Activated gamma-delta T cell treated with anti-CD3 and anti-CD28 coated beads, Interleukin-2, amount 50 U/mL, for 16 hours (primary cell): ENCODE data around the gene IFNGR1.
"Not testable (repeated sequence)": the region's sequence is repeated elsewhere in the genome, so short reads cannot be mapped to it uniquely, and the experiment has no call there.

Experiments used
- DNase-seq: peaks from one replicate; pipeline ENCODE4 v3.0.0-alpha.2; 2020; ENCODE audit warnings: low read depth

The IFNGR1 gene

DNA sequence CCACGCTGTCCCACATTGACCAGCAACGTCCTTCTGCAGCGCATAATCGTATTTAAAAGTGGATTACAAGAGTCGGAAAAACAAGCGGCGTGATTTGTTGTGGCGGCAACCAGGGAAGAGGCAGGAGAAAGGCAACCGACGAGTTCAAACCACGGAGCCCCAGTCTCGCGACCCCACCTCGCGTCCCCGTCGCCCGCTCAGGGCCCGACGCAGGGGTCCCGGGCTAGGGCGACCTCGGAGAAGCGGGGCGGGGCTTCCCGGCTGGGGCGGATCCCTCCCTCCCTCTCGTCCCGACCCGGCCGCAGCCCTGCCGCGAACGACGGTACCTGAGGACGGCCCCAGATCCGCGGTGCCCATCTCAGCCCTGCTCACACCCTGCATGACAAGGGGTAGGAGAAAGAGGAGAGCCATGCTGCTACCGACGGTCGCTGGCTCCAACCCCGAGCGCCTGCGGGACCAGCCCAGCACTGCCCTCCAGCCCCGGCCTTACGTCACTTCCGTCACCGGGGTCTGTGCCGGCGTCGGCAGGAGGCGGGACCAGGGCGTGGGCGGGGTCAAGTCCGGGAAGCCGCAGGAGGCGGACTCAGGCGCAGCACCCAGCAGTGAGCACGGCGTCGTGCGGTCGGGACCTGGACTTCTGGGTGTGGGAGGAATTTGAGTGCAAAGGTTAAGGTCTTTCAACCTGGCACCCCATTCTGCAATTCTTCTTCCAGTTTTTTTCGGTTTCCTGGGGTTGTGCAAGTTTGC lies at the start of gene IFNGR1:
TSS of gene IFNGR1 (minus strand) at position 469 of the 747 bp plus-strand sequence. CDS start at position 411, 58 bp downstream.
- DNase-seq: peak; percentile 93

DNA sequence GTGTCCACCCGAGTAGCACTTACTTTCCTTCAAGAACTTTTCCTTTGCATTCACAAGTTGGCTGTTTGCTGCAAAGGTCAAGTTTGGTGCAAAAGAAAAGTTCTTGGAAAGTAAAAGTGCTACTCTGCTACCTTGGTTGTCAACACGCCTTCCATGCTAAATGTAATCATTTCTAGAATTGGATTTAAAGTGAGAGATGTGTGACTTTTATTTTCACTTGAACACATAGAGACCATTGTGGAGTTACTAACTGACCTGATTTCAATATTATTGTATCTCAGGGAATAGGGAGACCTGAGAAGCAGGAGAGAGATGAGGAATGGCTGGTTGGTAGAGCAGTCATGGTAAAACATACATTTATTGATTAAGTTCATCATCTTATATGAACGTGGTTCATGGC lies 49.7 kb upstream of the IFNGR1 start:
- no peak for DNase-seq

DNA sequence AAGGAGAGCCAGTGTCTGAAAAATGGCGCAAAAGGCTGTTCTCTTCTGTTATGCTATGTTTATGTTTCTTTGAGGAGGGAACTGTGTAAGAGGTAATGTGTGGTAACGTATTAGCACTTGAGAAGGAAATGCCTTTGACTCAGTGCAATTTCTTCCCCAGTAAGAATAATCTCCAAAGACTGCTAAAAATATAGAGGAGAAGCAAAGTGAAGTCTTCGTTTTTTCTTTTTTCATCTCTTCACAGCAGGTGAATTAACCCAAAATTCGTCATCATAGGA lies 47.1 kb upstream of the IFNGR1 start:
- no peak for DNase-seq

DNA sequence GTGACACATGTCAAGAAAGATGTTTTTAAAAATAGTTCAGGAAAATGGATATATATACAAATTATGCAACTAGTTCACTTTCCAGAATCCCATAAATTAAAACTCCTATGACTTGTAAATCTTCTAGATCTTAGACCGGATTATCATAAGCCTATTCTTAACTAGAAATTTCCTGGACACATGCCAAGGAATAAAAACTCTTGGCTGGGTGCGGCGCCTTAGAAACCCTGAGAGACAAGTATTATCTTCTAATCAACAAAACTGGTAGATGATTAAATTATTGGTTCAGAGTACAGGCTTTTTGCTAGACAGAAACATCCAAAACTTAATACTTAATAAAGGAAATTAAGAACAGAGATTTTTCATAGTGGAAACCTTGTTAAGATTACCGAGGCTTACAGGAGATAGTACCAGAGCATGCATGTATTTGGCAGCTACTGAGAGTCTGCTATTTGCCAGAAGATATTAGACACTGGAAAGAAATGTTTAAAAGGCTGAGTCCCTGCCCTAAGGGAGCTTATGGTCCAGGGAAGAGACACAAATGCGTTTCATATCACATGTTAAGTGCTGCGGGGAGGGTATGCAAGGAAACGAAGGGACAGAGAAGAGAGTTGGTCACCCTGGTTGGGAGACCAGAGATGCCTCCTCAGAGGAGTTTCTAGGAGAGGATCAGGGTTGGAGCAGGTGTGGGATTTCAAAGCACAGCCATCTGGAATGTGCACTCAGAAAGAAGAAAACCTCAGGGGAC lies 46.5 kb upstream of the IFNGR1 start:
- DNase-seq: no peak

DNA sequence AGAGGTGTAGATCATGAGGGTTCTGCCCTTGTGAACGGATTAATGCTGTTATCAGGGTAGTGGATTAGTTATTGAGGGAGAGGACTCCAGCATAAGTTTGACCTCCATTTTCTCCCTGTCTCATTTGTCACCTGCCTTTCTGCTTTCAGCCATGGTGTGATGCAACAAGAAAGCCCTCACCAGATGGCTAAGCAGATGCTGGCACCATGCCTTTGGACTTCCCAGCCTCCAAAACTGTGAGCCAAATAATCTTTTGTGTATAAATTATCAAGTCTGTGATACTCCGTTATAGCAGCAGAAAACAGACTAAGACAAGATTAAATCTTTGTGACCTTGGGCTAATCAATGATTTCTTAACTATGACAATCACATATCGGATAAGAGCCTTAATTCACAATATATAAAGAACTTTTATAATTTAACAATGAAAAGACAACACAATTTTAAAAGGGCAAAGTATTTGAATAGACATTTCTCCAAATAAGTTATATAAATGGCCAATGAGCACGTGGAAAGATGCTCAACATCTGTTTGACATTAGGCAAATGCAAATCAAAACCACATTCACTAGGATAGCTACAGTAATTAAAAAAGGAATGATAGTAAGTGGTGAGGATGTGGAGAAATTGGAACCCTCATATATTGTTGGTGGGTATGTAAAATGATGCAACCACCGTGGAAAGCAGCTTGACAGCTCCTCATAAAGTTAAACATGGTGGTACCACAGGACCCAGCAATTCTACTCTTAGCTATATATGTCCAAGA lies 45.3 kb upstream of the IFNGR1 start:
- DNase-seq: no peak

DNA sequence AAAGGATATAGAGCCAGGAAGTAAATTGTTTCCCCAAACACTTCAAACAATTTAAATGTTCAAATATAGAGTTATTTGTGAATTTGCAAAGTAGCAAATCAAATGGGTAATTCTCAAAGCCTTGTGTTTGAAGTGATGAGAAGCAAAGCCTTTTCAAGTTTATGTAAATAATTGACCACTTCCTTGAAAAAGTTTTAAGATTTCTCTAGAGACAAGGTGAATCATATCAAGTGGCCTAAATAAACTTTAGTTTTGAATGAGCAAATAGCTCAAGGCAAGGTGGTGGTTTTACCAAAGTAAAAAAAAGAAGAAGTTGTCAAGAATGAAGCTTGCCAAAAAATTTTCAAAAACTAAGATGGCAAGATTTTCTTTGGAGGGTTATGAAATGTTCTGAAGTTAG lies 42.6 kb upstream of the IFNGR1 start:
- DNase-seq: no peak

DNA sequence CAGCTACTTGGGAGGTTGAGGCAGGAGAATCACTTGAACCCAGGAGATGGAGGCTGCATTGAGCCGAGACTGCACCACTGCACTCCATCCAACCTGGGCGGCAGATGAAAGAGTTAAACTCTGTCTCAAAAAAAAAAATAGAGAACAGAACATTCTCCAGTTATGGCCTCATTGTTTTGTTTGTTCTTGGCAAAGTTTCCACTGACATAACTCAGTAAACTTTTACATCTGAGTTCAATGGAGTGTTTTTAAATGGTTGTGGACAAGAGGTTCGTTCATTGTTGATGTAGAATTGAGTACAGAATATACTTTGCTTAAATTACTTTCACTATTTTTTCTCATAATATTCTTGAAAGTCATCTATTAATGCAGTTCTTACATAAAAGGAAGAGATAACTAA lies 42.2 kb upstream of the IFNGR1 start:
- DNase-seq: no peak

DNA sequence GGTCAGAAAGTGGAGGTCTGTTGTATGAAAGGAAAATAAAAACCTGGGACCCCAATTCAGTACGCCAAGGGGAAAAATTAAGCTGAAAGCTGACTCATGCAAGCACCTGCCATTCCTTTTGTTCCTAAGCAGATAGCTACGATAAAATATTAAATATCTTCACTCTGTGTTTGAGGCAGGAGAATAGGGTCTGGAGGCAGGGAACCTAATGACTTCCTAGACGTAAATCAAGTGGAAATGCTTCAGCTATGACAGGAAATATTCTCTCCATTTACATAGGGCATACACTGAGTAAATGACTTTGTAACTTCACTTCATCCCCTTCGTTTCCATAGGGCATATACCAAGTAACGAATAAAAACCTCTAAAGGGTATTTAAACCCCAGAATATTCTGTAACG lies 41.0 kb upstream of the IFNGR1 start:
- DNase-seq: no peak

DNA sequence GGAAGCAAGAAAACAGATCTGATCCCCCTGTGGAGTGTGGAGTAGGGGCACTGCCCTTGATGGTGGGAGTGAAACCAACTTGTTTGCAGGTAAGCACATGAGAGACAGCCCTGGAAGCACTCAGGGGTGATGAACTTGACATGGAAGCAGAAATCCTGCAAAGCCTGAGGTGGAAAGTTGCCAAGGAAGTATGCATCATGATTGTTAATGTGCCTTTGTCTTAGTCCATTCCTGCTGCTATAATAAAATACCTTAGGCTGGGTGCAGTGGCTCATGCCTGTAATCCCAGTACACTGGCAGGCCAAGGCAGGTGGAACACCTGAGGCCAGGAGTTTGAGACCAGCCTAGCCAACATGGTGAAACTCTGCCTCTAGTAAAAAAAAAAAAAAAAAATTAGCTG lies 40.2 kb upstream of the IFNGR1 start:
- no peak for DNase-seq

DNA sequence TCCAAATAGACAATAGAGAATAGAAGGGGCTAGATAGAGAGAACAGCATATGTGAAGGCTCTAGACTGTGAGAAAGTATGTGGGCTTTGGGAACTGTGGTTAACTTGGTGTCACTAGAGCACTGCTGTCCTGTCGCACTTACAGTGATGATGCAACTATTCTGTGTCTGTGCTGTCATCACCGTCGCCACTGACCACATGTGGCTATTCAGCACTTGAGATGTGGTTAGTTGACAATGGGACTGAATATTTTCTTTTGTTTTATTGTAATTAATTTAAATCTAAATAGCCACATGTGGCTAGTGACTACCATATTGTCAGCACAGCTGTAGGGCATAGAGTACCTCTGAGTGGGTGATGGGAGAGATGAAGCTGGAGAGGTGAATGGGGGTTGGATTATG lies 39.0 kb upstream of the IFNGR1 start:
- DNase-seq: no peak

DNA sequence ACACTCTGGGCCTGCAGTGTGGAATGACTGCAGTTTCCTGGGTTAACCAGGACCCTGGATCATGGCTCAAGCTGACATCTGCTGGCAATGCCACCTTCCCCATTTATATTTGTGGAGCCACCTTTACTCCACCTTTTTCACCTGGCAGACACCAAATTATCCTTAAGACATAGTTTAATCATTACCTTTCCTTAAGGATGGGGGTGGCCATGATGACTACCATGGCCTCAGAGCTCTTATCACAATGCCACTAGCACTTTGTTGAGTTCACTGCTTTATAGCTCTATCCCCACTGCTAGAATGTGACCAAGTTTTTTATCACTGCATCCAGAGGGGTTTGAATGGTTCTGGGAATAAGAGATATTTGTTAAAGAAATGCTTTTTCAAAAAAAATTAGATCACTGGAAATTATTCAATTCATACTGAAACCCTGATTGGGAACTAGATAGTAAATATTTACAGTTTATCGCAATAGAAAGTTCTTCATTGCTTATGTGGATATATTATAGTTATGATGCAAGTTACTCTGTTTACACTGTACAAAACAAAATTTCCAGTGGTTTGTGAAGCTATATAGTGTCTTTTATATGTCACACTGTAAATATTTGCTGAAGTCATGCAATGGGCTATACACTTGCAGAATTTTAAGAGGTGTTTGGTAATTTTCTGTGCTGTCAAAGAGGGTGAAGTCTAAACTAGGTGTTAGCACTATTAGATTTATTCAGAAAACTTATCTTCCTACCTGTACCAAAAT lies 37.3 kb upstream of the IFNGR1 start:
- DNase-seq: no peak

DNA sequence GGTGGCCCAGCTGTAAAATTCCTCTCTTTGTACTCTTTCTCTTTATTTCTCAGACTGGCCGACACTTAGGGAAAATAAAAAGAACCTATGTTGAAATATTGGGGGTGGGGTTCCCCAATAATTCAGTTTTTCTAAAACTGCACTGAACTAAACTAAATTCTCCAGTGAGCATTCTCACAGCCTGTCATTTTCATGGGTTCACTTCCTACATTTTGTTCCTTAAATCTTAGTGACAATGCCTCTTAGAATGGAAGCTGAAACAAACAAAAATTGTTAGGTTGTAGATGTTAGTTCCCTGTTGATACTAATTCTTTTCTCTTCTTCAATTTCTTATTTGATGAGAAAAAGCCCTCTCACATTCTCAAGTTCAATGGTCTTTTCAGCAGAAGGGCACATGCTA lies 35.8 kb upstream of the IFNGR1 start:
- no peak for DNase-seq

DNA sequence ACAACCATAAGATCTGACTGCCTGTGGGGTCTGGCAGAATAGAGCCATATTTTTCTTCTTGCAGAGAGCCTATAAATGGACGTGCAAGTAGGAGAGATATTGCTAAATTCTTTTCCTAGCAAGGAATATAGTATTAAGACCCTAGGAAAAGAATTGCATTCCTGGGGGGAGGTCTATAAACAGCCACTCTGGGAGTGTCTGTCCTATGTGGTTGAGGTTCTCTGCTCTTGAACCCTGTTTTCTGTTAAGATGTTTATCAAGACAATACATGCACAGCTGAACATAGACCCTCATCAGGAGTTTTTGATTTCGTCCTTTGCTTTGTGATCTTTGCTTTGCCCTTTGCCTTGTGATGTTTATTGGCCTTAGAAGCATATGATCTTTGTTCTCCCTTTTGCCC lies 35.2 kb upstream of the IFNGR1 start:
- DNase-seq: not testable (repeated sequence)

DNA sequence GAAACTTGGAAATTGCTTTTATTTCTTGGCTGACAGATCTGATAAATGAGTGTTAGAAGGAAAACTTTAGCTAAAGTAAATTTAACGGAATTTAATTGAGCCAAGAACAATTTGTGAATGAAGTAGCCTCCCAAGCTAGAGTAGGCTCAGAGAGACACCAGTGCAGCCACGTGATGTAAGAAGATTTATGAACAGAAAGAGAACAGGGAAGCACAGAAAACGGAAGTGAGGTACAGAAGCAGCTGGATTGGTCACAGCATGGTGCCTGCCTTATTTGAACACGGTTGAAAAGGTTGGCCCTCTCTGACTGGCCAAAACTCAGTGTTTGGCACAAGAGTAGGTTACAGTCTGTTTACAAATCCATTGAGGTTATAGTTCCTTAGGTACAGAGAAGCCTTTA lies 29.5 kb upstream of the IFNGR1 start:
- DNase-seq: no peak

DNA sequence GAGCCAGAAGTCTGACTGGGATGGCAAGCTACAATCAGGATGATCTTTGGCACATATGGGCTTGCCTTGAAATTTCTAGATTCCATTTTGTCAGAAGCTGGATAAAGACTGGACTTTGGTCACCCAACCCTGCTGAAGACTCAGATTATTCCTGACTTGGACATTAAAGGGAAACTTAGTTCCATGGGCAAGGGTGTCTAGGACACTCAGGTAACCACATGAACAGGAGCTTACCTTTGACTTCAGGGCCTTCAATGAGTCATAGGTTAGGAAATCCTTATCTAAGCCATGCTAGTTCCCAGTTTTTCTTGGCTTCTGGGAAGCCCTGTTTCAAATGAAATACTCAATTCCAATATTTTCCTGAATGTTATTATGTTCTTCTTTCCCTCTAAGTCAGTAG lies 28.5 kb upstream of the IFNGR1 start:
- no peak for DNase-seq

DNA sequence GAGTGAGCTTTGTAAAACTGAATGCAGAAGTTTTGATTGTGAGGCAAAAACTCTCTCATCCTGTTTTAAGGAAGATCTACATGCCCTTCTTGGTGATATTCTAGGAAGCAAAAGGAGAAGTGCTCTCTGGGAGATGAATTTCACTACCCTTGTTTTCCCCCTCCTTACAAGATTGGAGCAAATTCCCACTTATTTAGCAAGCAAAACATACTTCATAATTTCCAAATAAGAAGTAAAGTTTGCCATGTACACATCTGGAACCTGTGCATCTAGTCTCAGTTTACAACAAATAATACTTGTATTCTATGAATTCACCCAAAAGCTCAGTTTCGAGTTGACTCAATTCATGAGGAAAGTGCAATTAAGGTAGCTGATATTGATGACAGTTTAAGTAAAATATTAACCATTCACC lies 27.6 kb upstream of the IFNGR1 start:
- no peak for DNase-seq

DNA sequence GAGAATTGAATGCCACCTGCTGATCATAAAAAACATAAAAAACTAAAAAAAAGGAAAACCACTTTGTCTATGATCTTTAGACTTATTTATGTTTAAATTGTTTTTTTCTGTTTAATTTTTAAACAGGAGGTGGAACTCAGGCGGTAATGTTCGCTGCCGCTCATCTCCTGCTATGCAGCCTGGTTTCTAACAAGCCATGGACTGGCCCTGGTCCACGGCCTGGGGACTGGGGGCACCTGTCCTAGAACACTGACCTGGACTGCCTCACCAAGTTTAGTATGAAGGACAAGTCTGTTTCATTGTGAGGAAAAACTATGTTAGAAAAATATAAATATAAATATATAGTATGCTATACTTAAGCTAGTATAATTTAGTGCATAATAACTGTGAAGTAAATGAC lies 27.0 kb upstream of the IFNGR1 start:
- DNase-seq: no peak

DNA sequence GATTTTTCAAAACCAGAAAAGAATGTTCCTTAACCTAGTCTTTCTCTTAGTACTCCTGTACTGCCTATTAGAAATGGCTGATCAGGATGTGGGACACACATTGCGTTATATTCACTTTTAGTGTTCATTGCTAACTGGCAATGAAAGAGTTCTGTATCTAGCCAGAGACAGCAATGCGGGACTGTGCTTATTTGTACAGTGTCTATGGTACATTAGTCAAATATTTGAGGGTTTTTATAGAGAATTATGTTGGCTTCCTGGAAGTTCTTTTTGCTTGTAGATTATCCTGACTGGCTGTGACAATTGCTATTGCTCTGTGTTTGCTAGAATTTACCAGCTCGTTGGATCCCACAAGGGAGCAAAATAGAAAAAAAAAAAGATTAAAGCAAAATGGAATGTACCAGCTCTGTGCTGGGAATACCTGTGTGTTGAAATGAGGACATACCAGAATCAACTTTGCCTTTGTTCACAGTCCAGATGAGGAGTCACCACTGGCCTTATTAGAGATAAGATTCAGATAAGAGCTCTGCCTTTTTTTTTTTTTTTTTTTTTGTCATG lies 22.4 kb upstream of the IFNGR1 start:
- no peak for DNase-seq

DNA sequence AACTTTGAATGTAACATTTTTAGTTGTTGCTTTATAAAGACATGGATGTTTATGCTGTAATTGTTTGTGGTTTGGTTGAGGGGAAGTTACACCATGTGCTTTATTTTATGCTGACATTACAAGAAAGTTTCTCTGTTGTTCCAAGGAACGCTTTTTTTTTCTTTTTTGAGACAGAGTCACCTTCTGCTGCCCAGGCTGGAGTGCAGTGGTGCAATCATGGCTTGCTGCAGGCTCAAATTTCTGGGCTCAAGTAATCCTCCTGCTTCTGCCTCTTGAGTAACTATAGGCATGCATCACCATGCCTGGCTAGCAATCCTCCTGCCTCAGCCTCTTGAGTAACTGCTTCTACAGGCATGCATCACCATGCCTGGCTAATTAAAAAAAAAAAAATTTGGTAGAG lies 21.0 kb upstream of the IFNGR1 start:
- no peak for DNase-seq

DNA sequence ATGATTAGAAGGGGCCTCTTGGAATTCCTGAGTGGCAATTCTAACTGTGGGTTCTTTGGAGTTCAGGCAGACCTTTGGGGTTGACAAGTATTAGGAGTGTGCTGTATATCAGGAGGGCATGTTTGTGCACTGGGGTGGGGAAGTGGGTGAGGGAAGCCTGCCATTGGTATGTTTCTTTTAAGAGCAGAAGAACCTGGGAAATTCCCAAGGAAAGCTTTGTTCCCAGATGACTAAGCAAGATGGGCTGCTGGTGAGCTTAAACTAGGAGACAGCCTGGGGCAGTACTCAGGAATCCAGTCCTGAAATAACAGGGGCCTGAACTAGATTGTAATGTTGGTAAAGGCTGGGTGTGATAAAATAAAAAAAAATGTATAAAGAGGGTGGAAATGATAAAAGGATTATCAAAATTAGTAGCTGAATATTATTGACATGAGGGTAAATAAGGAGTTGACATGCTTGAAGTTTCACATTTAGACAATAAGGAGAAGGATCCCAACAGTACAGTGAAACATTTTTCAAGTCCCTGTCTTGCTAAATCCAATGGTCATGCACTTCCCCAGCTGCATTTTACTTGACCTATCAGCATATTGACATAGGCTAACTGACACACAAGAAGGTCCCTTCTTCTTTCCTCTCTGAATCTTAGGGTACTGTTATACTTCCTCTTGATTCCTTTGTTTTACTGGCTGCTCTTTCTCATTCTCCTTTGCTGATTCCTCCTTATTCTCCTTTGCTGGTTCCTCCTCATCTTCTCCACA lies 18.4 kb upstream of the IFNGR1 start:
- DNase-seq: no peak

DNA sequence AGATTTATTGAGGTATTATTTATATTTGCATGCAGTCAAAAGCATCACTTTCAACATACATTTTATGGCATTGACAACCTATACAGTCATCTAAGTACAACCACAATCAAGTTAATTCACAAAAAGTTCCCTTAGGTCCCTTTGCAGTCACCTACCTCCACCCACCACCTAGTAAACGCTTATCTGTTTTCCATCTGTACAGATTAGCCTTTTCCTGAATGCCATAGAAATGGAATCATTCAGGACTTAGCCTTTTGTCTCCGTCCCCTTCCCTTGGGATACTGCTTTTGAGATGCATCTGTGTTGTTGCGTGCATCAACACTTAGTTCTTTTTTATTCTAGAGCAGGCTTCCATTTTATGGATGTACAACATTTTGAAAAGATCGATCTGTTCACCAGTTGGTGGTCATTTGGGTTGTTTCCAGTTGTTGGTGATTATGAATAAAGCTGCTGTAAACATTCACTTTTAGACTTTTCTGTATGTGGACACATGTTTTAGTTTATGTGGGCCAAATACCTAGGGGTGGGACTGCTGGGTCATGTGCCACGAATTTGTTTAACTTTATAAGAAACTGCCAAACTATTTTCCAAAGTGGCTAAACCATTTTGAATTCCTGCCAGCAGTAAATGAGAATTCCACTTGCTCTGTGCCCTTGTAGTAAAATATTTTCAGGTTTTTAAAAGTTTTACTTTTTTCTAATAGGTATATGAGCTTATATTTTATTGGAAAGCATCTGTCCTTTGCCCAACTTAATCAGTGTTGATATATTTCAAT lies 17.6 kb upstream of the IFNGR1 start:
- no peak for DNase-seq
